Naive thymus-derived CD4-positive, alpha-beta T cell (primary cell): ENCODE measurements around the gene PRND. TPM values are rescaled to one million over a fixed set of nuclear protein-coding genes. Genes with fewer than 3 reads are reported as not detected.

ENCODE experiments used
- ATAC-seq: fragments of 150-1000 bp; cut with Tn5 transposase; 2 replicates; pipeline ENCODE4 v1.10.0; 2021; ENCODE audit warnings: mild to moderate bottlenecking, moderate library complexity
- CTCF ChIA-PET: fragments of 350-600 bp; sonication (Branson Sonifier 250); formaldehyde crosslinking; loops from one replicate; lab custom pipeline; 2021; ENCODE audit warnings: antibody characterized with exemption; lab: Charles Lee
- POLR2A ChIA-PET: fragments of 350-600 bp; sonication (Branson Sonifier 250); formaldehyde crosslinking; loops from one replicate; lab custom pipeline; 2021; ENCODE audit warnings: antibody characterized with exemption, inconsistent platforms; lab: Charles Lee
- DNase-seq, 9 donors: peaks; one replicate each; pipeline versions ENCODE4 v3.0.0 to v3.0.0-alpha.2; 2020 to 2022; ENCODE audit warnings: mixed read lengths in 1 of 9
- H3K27ac ChIP-seq: one replicate; pipeline ENCODE4 v1.7.0; 2013; ENCODE audit warnings: mild to moderate bottlenecking, low read depth, low read length, moderate library complexity
- H3K27me3 ChIP-seq, 2 donors: one replicate each; pipeline ENCODE4 v1.7.0; 2013; ENCODE audit warnings: low read length in 2 of 2, mild to moderate bottlenecking in 2 of 2, moderate library complexity in 2 of 2; ENCODE audit not compliant: control insufficient read depth in 2 of 2, insufficient read depth in 2 of 2
- H3K36me3 ChIP-seq, 3 experiments: 1 replicate in 2 of 3; 2 replicates in 1 of 3; pipeline ENCODE4 v1.7.0; 2013; ENCODE audit warnings: low read length in 3 of 3, mild to moderate bottlenecking in 3 of 3, moderate library complexity in 1 of 3; ENCODE audit not compliant: insufficient read depth in 3 of 3, control insufficient read depth in 2 of 3
- H3K4me1 ChIP-seq, 2 donors: one replicate each; pipeline ENCODE4 v1.7.0; 2013; ENCODE audit warnings: low read length in 2 of 2, mild to moderate bottlenecking in 2 of 2, moderate library complexity in 1 of 2; ENCODE audit not compliant: control insufficient read depth in 2 of 2, insufficient read depth in 2 of 2
- H3K4me3 ChIP-seq: 2 replicates; pipeline ENCODE4 v1.7.0; 2013; ENCODE audit warnings: mild to moderate bottlenecking, low read length
- H3K9me3 ChIP-seq, 3 experiments: 1 replicate in 2 of 3; 2 replicates in 1 of 3; pipeline ENCODE4 v1.7.0; 2013; ENCODE audit warnings: low read length in 3 of 3; ENCODE audit not compliant: control insufficient read depth in 2 of 3
- H3K27ac Mint-ChIP-seq, 9 donors: one replicate each; pipeline ENCODE4 v1.8.0; 2020 to 2022; ENCODE audit warnings: mixed read lengths in 9 of 9, mild to moderate bottlenecking in 8 of 9, moderate library complexity in 5 of 9, inconsistent platforms in 2 of 9
- H3K27me3 Mint-ChIP-seq, 5 donors: one replicate each; pipeline ENCODE4 v1.8.0; 2021 to 2022; ENCODE audit warnings: mixed read lengths in 5 of 5, mild to moderate bottlenecking in 1 of 5
- H3K36me3 Mint-ChIP-seq, 5 donors: one replicate each; pipeline ENCODE4 v1.8.0; 2020 to 2022; ENCODE audit warnings: mixed read lengths in 5 of 5, mild to moderate bottlenecking in 3 of 5, inconsistent platforms in 1 of 5
- H3K4me1 Mint-ChIP-seq, 7 donors: one replicate each; pipeline ENCODE4 v1.8.0; 2020 to 2022; ENCODE audit warnings: mixed read lengths in 7 of 7, mild to moderate bottlenecking in 3 of 7, inconsistent platforms in 1 of 7
- H3K4me3 Mint-ChIP-seq, 10 donors: one replicate each; pipeline ENCODE4 v1.8.0; 2020 to 2022; ENCODE audit warnings: mild to moderate bottlenecking in 10 of 10, mixed read lengths in 10 of 10, moderate library complexity in 6 of 10, inconsistent platforms in 2 of 10
- H3K9me3 Mint-ChIP-seq, 11 donors: one replicate each; pipeline ENCODE4 v1.8.0; 2020 to 2022; ENCODE audit warnings: mixed read lengths in 11 of 11, mild to moderate bottlenecking in 4 of 11, inconsistent platforms in 1 of 11, moderate library complexity in 1 of 11
- intact Hi-C, 2 donors: fragments of 100-400 bp; cut with micrococcal nuclease; formaldehyde crosslinking; loops; one replicate each; pipeline ENCODE4 v1.15.1; 2023
- polyA plus RNA-seq, 2 donors: library from polyadenylated mRNA; unstranded; fragments of 300-500 nt; fragmentation: Illumina TruSeq; gene quantifications; one replicate each; pipeline ENCODE4 v1.2.3, GENCODE V29; 2021
- total RNA-seq, 6 experiments: library from RNA in 5 of 6; stranded (reverse) in 5 of 6; gene quantifications; 1 replicate in 5 of 6; 2 replicates in 1 of 6; pipeline ENCODE4 v1.2.3 and lab custom pipeline; 2021 to 2026

PRND gene
- total and polyA plus RNA-seq, 7 experiments from 2014 or later = 0.05 to 0.12 TPM; not detected in 5

- H3K4me1 Mint-ChIP-seq = peaks cover 22 to 39% (median 29%) of the 10 kb centered on the region in 7 donors
- Histone ChIP-seq H3K27ac (no peak overlapping the region), H3K27me3 (no peaks in the 10 kb centered on the region), H3K4me1 (peaks cover 22 to 26% of the 10 kb centered on the region in 2 donors), H3K4me3 (no peak overlapping the region), H3K9me3 (no peaks in the 10 kb centered on the region), H3K36me3 (no peaks in the 10 kb centered on the region)
- no peaks in the 10 kb centered on the region for H3K36me3 Mint-ChIP-seq
- H3K4me3 Mint-ChIP-seq = no peak overlapping the region
- DNase-seq (no peak), ATAC-seq (no peak)
- H3K27me3 Mint-ChIP-seq = peaks cover 0 to 34% (median 0%) of the 10 kb centered on the region in 5 donors
- no peak overlapping the region for H3K27ac Mint-ChIP-seq
- intact Hi-C loops = loop anchor here (2.0 to 5.0 kb wide), 2 partner anchors 15 to 320 kb away; partner anchors contain the start of gene SLC23A2 (in 1 of the 2)
- CTCF ChIA-PET = no interaction called here
- H3K9me3 Mint-ChIP-seq = no peaks in the 10 kb centered on the region
- POLR2A ChIA-PET = no interaction called here
These were observed 39.7 kb upstream of the PRND start for GRCh38 chr20:4681991-4682401.

- Histone ChIP-seq H3K27me3 (no peaks in the 10 kb centered on the region), H3K36me3 (no peaks in the 10 kb centered on the region), H3K4me1 (peaks cover 26 to 27% of the 10 kb centered on the region in 2 donors), H3K4me3 (no peak overlapping the region), H3K9me3 (no peaks in the 10 kb centered on the region), H3K27ac (no peak overlapping the region)
- ATAC-seq = no peak
- DNase-seq = no peak
- H3K36me3 Mint-ChIP-seq = no peaks in the 10 kb centered on the region
- peak overlapping the region in 1 of 9 donors; percentile 61 for H3K27ac Mint-ChIP-seq
- no peak overlapping the region for H3K4me3 Mint-ChIP-seq
- no peaks in the 10 kb centered on the region for H3K9me3 Mint-ChIP-seq
- POLR2A ChIA-PET = no interaction called here
- CTCF ChIA-PET = no interaction called here
- H3K27me3 Mint-ChIP-seq = peaks cover 0 to 27% (median 0%) of the 10 kb centered on the region in 5 donors
- intact Hi-C loops = loop anchor here in 1 of 2 donors (5.0 kb wide), 1 partner anchor 320 kb away; the partner anchor contains the start of gene SLC23A2
- peaks cover 26 to 41% (median 33%) of the 10 kb centered on the region in 7 donors for H3K4me1 Mint-ChIP-seq
These were observed 39.0 kb upstream of the PRND start for GRCh38 chr20:4682682-4683081.

- no peaks in the 10 kb centered on the region for H3K27me3 ChIP-seq
- ChIA-PET POLR2A (interaction anchor here (1.1 kb wide), 1 partner anchor 17 kb away, joined by 4 read pairs; no protein-coding TSS in a partner anchor), CTCF (no interaction called here)
- no peaks in the 10 kb centered on the region for H3K36me3 Mint-ChIP-seq
- H3K36me3 ChIP-seq = no peaks in the 10 kb centered on the region
- no peak overlapping the region for H3K4me3 ChIP-seq
- peaks cover 0 to 21% (median 0%) of the 10 kb centered on the region in 5 donors for H3K27me3 Mint-ChIP-seq
- H3K4me1 Mint-ChIP-seq = peaks cover 32 to 43% (median 39%) of the 10 kb centered on the region in 7 donors
- H3K27ac ChIP-seq = no peak overlapping the region
- H3K27ac Mint-ChIP-seq = peak overlapping the region in 3 of 9 donors; percentile 20 to 82 (median 61)
- no peaks in the 10 kb centered on the region for H3K9me3 ChIP-seq
- ATAC-seq (no peak), DNase-seq (no peak)
- peaks cover 26 to 28% of the 10 kb centered on the region in 2 donors for H3K4me1 ChIP-seq
- peak overlapping the region in 2 of 10 donors; percentile 21 to 23 for H3K4me3 Mint-ChIP-seq
- intact Hi-C loops = loop anchor here in 1 of 2 donors (5.0 kb wide), 1 partner anchor 319 kb away; the partner anchor contains the start of gene SLC23A2
- peaks cover 0 to 2% (median 0%) of the 10 kb centered on the region in 11 donors for H3K9me3 Mint-ChIP-seq
These were observed 38.4 kb upstream of the PRND start for GRCh38 chr20:4683261-4683660.

GRCh38 chr20:4684837-4685413, 36.8 kb upstream of the PRND start:
- Histone ChIP-seq H3K27ac (peak overlapping the region; percentile 93), H3K4me1 (peaks cover 28 to 30% of the 10 kb centered on the region in 2 donors)

GRCh38 chr20:4685923-4686221, 35.8 kb upstream of the PRND start:
- Histone ChIP-seq H3K36me3 (no peaks in the 10 kb centered on the region), H3K27ac (peak overlapping the region; percentile 93), H3K4me3 (peak overlapping the region; percentile 61), H3K4me1 (peaks cover 28 to 30% of the 10 kb centered on the region in 2 donors), H3K9me3 (no peaks in the 10 kb centered on the region), H3K27me3 (no peaks in the 10 kb centered on the region)
- no peak for DNase-seq
- Mint-ChIP-seq H3K36me3 (peaks cover 0 to 5% (median 0%) of the 10 kb centered on the region in 5 donors), H3K27me3 (peaks cover 0 to 8% (median 0%) of the 10 kb centered on the region in 5 donors), H3K4me3 (peak overlapping the region; percentile 76 to 89 (median 86)), H3K9me3 (peaks cover 0 to 2% (median 0%) of the 10 kb centered on the region in 11 donors), H3K27ac (peak overlapping the region; percentile 60 to 98 (median 87)), H3K4me1 (peaks cover 44 to 68% (median 58%) of the 10 kb centered on the region in 7 donors)
- intact Hi-C loops = no loop called here
- no peak for ATAC-seq
- ChIA-PET POLR2A (interaction anchor here (1.3 kb wide), 1 partner anchor 41 kb away, joined by 3 read pairs; no protein-coding TSS in a partner anchor), CTCF (no interaction called here)

More at GRCh38 chr20:4684837-4685413, 36.8 kb upstream of the PRND start:
- Mint-ChIP-seq H3K36me3 (peaks cover 0 to 2% (median 0%) of the 10 kb centered on the region in 5 donors), H3K27ac (peak overlapping the region; percentile 41 to 98 (median 89)), H3K4me3 (peak overlapping the region in 9 of 10 donors; percentile 16 to 88 (median 85)), H3K9me3 (peaks cover 0 to 2% (median 0%) of the 10 kb centered on the region in 11 donors), H3K27me3 (peaks cover 0 to 13% (median 0%) of the 10 kb centered on the region in 5 donors), H3K4me1 (peaks cover 35 to 59% (median 53%) of the 10 kb centered on the region in 7 donors)
- ChIA-PET POLR2A (interaction anchor here (0.6 to 1.3 kb wide), 3 partner anchors 28 to 701 kb away, joined by 3 read pairs; no protein-coding TSS in a partner anchor), CTCF (interaction anchor here (0.6 kb wide), 1 partner anchor 41 kb away, joined by 3 read pairs; no protein-coding TSS in a partner anchor)
- DNase-seq = no peak
- no peak for ATAC-seq
- Histone ChIP-seq H3K9me3 (no peaks in the 10 kb centered on the region), H3K36me3 (no peaks in the 10 kb centered on the region), H3K4me3 (no peak overlapping the region), H3K27me3 (no peaks in the 10 kb centered on the region)
- intact Hi-C loops = loop anchor here in 1 of 2 donors (5.0 kb wide), 1 partner anchor 317 kb away; the partner anchor contains the start of gene SLC23A2

GRCh38 chr20:4688305-4688704, 33.4 kb upstream of the PRND start:
- H3K4me3 ChIP-seq = no peak overlapping the region
- H3K27ac ChIP-seq = no peak overlapping the region
- peaks cover 5 to 12% (median 7%) of the 10 kb centered on the region in 5 donors for H3K36me3 Mint-ChIP-seq
- POLR2A ChIA-PET = interaction anchor here (1.1 kb wide), 1 partner anchor 10 kb away, joined by 4 read pairs; no protein-coding TSS in a partner anchor
- no peaks in the 10 kb centered on the region for H3K27me3 ChIP-seq
- peaks cover 28 to 33% of the 10 kb centered on the region in 2 donors for H3K4me1 ChIP-seq
- no peak for DNase-seq
- H3K27ac Mint-ChIP-seq = peak overlapping the region in 6 of 9 donors; percentile 10 to 85 (median 40)
- CTCF ChIA-PET = interaction anchor here (0.7 kb wide), 1 partner anchor 24 kb away, joined by 4 read pairs; no protein-coding TSS in a partner anchor
- peak overlapping the region in 8 of 10 donors; percentile 15 to 93 (median 62) for H3K4me3 Mint-ChIP-seq
- no peaks in the 10 kb centered on the region for H3K27me3 Mint-ChIP-seq
- intact Hi-C loops = no loop called here
- H3K4me1 Mint-ChIP-seq = peaks cover 58 to 84% (median 74%) of the 10 kb centered on the region in 7 donors
- no peaks in the 10 kb centered on the region for H3K36me3 ChIP-seq
- ATAC-seq = no peak
- no peaks in the 10 kb centered on the region for H3K9me3 ChIP-seq
- peaks cover 0 to 2% (median 0%) of the 10 kb centered on the region in 11 donors for H3K9me3 Mint-ChIP-seq
